HCT116 (cell line): ENCODE results near the gene TARS1.

Experiments
- CEBPB ChIP-seq: IDR thresholded peaks from 2 replicates; pipeline ENCODE4 v1.6.1; 2012; ENCODE audit warnings: low read depth
- EGR1 ChIP-seq: IDR thresholded peaks from 2 replicates; pipeline ENCODE4 v1.6.1; 2012; ENCODE audit warnings: low read depth
- EZH2phosphoT487 ChIP-seq: fragments of 200-600 bp; IDR thresholded peaks from 2 replicates; pipeline ENCODE4 v1.6.1; 2018; ENCODE audit warnings: antibody characterized with exemption, borderline replicate concordance
- POLR2A ChIP-seq: IDR thresholded peaks from 2 replicates; pipeline ENCODE4 v1.7.0; 2011; ENCODE audit warnings: borderline replicate concordance; ENCODE audit not compliant: insufficient read depth, insufficient read length; ENCODE audit errors: extremely low read depth
- TF ChIP-seq, protein P1 (sequence below), 3 experiments: fragments of 200-600 bp in 1 of 3; sonication (generic) in 1 of 3; IDR thresholded peaks in 2 of 3; conservative IDR thresholded peaks in 1 of 3; 2 replicates each; pipeline ENCODE4 v1.5.1; 2012 to 2017; ENCODE audit warnings: low read depth in 2 of 3, low read length in 2 of 3, antibody characterized with exemption in 1 of 3, borderline replicate concordance in 1 of 3, control low read depth in 1 of 3, mild to moderate bottlenecking in 1 of 3, mixed read lengths in 1 of 3, mixed run types in 1 of 3, moderate library complexity in 1 of 3; ENCODE audit not compliant: insufficient read depth in 1 of 3
- TF ChIP-seq, protein P2 (sequence below): IDR thresholded peaks from 2 replicates; pipeline ENCODE4 v1.6.1; 2012; ENCODE audit warnings: low read depth
- TF ChIP-seq, protein P3 (sequence below): IDR thresholded peaks from 2 replicates; pipeline ENCODE4 v1.6.1; 2012
- TF ChIP-seq, protein P4 (sequence below): IDR thresholded peaks from 2 replicates; pipeline ENCODE4 v1.6.1; 2012

DNA sequence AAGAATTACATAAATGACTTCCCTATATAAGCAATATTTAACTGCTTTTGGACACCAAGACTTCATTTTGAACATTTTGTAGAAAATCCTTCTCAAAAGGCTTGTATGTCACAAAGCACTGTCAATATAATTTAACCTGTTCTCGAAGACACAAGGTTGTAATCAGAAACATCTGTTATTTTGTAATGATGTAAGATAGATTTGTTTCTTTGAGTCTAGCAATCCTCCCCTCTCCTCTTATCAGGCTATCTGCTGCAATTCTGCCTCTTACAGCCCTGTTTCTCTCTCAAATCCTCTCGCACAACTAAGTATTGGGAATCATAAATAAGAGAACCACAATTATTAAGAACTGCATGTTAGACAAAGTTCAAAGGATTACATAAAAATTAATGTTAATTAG, 18.6 kb upstream of the TARS1 start:
- TF ChIP-seq, protein P1, sequence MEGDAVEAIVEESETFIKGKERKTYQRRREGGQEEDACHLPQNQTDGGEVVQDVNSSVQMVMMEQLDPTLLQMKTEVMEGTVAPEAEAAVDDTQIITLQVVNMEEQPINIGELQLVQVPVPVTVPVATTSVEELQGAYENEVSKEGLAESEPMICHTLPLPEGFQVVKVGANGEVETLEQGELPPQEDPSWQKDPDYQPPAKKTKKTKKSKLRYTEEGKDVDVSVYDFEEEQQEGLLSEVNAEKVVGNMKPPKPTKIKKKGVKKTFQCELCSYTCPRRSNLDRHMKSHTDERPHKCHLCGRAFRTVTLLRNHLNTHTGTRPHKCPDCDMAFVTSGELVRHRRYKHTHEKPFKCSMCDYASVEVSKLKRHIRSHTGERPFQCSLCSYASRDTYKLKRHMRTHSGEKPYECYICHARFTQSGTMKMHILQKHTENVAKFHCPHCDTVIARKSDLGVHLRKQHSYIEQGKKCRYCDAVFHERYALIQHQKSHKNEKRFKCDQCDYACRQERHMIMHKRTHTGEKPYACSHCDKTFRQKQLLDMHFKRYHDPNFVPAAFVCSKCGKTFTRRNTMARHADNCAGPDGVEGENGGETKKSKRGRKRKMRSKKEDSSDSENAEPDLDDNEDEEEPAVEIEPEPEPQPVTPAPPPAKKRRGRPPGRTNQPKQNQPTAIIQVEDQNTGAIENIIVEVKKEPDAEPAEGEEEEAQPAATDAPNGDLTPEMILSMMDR (IDR thresholded peaks at IDR 0.05 in 2 of 3, conservative IDR thresholded peaks at IDR 0.05 in 1 of 3; ENCODE audit: borderline replicate concordance in 1 of 3, insufficient read depth in 1 of 3, low read depth in 2 of 3, low read length in 2 of 3), result no peak
- TF ChIP-seq, protein P2, sequence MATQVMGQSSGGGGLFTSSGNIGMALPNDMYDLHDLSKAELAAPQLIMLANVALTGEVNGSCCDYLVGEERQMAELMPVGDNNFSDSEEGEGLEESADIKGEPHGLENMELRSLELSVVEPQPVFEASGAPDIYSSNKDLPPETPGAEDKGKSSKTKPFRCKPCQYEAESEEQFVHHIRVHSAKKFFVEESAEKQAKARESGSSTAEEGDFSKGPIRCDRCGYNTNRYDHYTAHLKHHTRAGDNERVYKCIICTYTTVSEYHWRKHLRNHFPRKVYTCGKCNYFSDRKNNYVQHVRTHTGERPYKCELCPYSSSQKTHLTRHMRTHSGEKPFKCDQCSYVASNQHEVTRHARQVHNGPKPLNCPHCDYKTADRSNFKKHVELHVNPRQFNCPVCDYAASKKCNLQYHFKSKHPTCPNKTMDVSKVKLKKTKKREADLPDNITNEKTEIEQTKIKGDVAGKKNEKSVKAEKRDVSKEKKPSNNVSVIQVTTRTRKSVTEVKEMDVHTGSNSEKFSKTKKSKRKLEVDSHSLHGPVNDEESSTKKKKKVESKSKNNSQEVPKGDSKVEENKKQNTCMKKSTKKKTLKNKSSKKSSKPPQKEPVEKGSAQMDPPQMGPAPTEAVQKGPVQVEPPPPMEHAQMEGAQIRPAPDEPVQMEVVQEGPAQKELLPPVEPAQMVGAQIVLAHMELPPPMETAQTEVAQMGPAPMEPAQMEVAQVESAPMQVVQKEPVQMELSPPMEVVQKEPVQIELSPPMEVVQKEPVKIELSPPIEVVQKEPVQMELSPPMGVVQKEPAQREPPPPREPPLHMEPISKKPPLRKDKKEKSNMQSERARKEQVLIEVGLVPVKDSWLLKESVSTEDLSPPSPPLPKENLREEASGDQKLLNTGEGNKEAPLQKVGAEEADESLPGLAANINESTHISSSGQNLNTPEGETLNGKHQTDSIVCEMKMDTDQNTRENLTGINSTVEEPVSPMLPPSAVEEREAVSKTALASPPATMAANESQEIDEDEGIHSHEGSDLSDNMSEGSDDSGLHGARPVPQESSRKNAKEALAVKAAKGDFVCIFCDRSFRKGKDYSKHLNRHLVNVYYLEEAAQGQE, result no peak
- no peak for TF ChIP-seq EGR1
- no peak for TF ChIP-seq CEBPB
- TF ChIP-seq, protein P3, sequence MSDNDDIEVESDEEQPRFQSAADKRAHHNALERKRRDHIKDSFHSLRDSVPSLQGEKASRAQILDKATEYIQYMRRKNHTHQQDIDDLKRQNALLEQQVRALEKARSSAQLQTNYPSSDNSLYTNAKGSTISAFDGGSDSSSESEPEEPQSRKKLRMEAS, result no peak
- TF ChIP-seq, protein P4, sequence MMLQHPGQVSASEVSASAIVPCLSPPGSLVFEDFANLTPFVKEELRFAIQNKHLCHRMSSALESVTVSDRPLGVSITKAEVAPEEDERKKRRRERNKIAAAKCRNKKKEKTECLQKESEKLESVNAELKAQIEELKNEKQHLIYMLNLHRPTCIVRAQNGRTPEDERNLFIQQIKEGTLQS, result no peak
- TF ChIP-seq EZH2phosphoT487, result no peak
- no peak for TF ChIP-seq POLR2A
